Measurements from ENCODE around the gene FBXL16. TPM values are rescaled to one million over a fixed set of nuclear protein-coding genes. Genes with fewer than 3 reads are reported as not detected.

Gene FBXL16
- total and polyA plus RNA-seq, 9 of the 15 experiments (the other 6 are each of a cell fraction or from before 2014, with no cell fraction given) = 0.21 to 8.2 (median 1.7) TPM

DNA sequence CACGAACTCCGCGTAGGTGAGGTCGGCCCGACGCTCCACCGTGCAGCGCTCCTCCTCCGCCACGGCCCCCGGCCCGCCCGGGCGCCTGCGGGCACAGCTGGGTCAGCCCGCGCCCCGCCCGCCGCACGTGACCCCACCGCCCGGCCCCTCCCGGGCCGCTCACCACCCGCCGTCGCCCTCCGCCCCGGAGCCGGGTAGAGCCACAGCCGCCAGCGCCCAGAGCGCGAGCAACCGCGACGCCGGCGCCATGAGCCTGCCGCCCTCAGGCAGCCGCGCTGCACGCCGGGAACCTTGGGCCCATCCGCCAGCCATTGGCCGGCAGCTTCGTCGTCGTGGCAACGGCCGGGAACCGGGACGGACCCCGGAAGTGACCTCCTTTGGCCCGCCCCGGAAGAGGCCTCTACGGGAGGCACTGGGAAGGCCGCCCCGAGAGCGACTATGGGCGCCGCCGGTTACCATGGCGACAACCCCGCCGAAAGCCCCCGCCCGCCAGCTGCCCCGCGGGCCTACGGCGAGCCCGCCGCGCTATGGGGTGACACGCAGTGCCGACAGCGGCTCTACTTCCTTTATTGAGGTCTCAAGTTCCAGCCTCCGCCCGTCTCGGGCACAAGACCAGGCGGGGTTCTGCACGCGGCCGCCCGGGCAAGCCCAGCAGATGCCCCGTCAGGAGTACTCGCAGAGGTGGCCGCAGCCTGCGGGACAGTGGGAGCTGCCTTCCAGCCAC lies 21.4 kb downstream of the FBXL16 start, which contains the start of gene JMJD8 (continued):
- TF ChIP-seq NR2C2 (CRISPR knock-in tag; IDR thresholded peaks at IDR 0.05) (peak; percentile 87), NR2C2 (tag; IDR thresholded peaks at IDR 0.05) (peak; percentile 98), L3MBTL2 (IDR thresholded peaks at IDR 0.05) (peak; percentile 97), ATF1 (CRISPR knock-in tag; IDR thresholded peaks at IDR 0.05) (no peak), ATF1 (tag; IDR thresholded peaks at IDR 0.05) (peak; percentile 71), RNF2 (IDR thresholded peaks at IDR 0.05) (peak; percentile 48; the same call in 1 of the 2 replicates), MBD2 (IDR thresholded peaks at IDR 0.05; ENCODE audit: borderline replicate concordance, low read depth) (peak; percentile 55; the same call in 1 of the 2 replicates), PHF20 (IDR thresholded peaks at IDR 0.05; ENCODE audit: partially characterized antibody) (peak; percentile 65), ZBTB8A (IDR thresholded peaks at IDR 0.05; ENCODE audit: partially characterized antibody) (no peak), CREM (IDR thresholded peaks at IDR 0.05; ENCODE audit: low read depth) (peak; percentile 90), YY1 (IDR thresholded peaks at IDR 0.05; ENCODE audit: borderline replicate concordance in 1 of 3, control insufficient read depth in 1 of 3, extremely low read depth in 1 of 3, insufficient read depth in 3 of 3, insufficient read length in 1 of 3, insufficient replicate concordance in 2 of 3, low read depth in 1 of 3, low read length in 2 of 3) (peak; percentile 76 to 92 (median 89)), KLF1 (tag; IDR thresholded peaks at IDR 0.05) (peak; percentile 37; the same call in 1 of the 2 replicates), POLR2AphosphoS2 (IDR thresholded peaks at IDR 0.05; ENCODE audit: low read length) (peak; percentile 96), CCNT2 (IDR thresholded peaks at IDR 0.05; ENCODE audit: borderline replicate concordance, extremely low read depth, insufficient read length, low read depth, low read length) (peak; percentile 87)
- TF ChIP-seq, protein P1, sequence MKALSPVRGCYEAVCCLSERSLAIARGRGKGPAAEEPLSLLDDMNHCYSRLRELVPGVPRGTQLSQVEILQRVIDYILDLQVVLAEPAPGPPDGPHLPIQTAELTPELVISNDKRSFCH (CRISPR knock-in tag; IDR thresholded peaks at IDR 0.05) = no peak
- TF ChIP-seq, protein P1 (tag; IDR thresholded peaks at IDR 0.05) = peak; percentile 61; the same call in 1 of the 2 replicates
- TF ChIP-seq, protein P2, sequence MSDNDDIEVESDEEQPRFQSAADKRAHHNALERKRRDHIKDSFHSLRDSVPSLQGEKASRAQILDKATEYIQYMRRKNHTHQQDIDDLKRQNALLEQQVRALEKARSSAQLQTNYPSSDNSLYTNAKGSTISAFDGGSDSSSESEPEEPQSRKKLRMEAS (CRISPR knock-in tag; IDR thresholded peaks at IDR 0.05) = peak; percentile 67
- TF ChIP-seq, protein P3, sequence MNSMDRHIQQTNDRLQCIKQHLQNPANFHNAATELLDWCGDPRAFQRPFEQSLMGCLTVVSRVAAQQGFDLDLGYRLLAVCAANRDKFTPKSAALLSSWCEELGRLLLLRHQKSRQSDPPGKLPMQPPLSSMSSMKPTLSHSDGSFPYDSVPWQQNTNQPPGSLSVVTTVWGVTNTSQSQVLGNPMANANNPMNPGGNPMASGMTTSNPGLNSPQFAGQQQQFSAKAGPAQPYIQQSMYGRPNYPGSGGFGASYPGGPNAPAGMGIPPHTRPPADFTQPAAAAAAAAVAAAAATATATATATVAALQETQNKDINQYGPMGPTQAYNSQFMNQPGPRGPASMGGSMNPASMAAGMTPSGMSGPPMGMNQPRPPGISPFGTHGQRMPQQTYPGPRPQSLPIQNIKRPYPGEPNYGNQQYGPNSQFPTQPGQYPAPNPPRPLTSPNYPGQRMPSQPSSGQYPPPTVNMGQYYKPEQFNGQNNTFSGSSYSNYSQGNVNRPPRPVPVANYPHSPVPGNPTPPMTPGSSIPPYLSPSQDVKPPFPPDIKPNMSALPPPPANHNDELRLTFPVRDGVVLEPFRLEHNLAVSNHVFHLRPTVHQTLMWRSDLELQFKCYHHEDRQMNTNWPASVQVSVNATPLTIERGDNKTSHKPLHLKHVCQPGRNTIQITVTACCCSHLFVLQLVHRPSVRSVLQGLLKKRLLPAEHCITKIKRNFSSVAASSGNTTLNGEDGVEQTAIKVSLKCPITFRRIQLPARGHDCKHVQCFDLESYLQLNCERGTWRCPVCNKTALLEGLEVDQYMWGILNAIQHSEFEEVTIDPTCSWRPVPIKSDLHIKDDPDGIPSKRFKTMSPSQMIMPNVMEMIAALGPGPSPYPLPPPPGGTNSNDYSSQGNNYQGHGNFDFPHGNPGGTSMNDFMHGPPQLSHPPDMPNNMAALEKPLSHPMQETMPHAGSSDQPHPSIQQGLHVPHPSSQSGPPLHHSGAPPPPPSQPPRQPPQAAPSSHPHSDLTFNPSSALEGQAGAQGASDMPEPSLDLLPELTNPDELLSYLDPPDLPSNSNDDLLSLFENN (IDR thresholded peaks at IDR 0.05; ENCODE audit: low read depth in 2 of 2, low read length in 2 of 2) = peak in 1 of 2 experiments; percentile 23; a peak in 1 of 4 replicates
- TF ChIP-seq, protein P4, sequence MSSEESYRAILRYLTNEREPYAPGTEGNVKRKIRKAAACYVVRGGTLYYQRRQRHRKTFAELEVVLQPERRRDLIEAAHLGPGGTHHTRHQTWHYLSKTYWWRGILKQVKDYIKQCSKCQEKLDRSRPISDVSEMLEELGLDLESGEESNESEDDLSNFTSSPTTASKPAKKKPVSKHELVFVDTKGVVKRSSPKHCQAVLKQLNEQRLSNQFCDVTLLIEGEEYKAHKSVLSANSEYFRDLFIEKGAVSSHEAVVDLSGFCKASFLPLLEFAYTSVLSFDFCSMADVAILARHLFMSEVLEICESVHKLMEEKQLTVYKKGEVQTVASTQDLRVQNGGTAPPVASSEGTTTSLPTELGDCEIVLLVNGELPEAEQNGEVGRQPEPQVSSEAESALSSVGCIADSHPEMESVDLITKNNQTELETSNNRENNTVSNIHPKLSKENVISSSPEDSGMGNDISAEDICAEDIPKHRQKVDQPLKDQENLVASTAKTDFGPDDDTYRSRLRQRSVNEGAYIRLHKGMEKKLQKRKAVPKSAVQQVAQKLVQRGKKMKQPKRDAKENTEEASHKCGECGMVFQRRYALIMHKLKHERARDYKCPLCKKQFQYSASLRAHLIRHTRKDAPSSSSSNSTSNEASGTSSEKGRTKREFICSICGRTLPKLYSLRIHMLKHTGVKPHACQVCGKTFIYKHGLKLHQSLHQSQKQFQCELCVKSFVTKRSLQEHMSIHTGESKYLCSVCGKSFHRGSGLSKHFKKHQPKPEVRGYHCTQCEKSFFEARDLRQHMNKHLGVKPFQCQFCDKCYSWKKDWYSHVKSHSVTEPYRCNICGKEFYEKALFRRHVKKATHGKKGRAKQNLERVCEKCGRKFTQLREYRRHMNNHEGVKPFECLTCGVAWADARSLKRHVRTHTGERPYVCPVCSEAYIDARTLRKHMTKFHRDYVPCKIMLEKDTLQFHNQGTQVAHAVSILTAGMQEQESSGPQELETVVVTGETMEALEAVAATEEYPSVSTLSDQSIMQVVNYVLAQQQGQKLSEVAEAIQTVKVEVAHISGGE (CRISPR knock-in tag; IDR thresholded peaks at IDR 0.05) = peak in 2 of 3 experiments; percentile 58 to 87; a peak in 2 of 6 replicates

Measured in K562 (cell line).